GM21360 (cell line): Measurements from ENCODE around the gene ARL10.

Source experiments
- ATAC-seq: cut with Tn5 transposase; IDR thresholded peaks from one replicate; pipeline ENCODE4 v1.9.1; 2021; ENCODE audit warnings: mild to moderate bottlenecking, moderate library complexity; ENCODE audit not compliant: unreplicated experiment

Gene ARL10, protein sequence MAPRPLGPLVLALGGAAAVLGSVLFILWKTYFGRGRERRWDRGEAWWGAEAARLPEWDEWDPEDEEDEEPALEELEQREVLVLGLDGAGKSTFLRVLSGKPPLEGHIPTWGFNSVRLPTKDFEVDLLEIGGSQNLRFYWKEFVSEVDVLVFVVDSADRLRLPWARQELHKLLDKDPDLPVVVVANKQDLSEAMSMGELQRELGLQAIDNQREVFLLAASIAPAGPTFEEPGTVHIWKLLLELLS

DNA sequence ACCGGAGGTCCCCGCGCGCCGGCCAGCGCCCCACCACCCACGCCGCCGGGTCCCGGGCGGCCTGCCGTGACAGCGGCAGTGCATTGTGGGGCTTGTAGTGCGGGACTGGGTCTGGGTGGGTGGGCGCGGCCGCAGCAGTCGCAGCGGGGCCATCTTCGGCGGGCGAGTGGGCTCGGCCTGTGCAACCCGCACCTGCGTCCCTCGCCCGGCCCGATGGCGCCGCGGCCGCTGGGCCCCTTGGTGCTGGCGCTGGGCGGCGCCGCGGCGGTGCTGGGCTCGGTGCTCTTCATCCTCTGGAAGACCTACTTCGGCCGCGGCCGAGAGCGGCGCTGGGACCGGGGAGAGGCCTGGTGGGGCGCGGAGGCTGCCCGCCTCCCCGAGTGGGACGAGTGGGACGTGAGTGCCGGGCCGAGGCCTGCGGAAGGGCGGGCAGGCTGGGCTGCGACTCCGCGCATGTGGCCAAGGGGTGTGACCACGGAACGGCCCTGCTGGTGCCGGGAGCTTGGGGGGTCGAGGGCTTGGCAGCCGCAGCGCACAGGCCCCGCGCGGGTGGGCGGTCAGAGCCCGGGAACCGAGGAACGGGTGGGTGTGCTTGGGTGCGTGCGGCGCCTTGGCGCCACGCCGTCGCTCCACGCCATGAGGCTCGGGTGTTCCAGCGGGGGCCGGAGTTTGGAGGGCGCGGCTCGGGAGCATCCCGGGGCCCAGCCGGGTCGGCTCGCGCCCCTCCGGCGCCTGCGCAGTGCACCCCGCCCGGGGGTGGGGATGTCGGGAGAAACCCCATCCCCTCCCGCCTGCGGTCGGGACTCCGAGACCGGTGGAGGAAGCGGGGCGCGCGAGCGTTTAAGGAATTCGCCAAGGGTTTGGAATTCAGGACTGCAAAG lies at the start of gene ARL10:
Gene ARL10, plus strand, starts transcription at position 137 of the 881 bp plus-strand sequence. Its CDS starts 77 bp downstream, at position 214.
- ATAC-seq = no peak

GRCh38 chr5:176317534-176318374 lies 47.5 kb upstream of the ARL10 start:
- ATAC-seq = no peak

DNA sequence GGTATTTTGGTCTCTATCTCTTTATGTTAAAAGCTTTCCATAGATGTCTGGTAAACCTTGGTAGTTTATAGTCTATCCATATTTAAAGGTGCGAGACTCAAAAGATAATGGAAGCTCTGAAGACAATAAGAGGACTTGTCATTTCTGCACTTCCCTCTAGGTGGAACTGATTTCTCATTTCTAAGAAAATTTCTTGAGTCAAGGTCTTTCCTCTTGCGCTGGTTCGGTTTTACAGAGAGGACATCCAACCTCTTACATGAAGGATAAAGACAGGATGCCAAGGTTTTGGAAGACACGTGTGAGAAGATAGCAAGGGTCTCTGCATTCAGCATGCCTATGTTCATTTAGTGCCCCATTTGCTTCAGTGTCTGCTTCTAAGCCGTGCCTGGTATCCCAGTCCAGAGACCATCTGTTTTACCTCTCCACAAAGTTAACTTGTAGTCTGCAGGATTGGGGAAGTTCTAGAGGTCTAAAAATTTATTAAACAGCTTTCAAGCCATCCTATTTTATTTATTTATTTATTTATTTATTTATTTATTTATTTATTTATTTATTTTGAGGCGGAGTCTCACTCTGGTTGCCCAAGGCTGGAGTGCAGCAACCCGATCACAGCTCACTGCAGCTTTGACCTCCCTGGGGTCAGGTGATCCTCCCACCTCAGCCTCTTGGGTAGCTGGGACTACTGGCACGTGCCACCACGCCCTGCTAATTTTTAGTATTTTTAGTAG lies 45.3 kb upstream of the ARL10 start:
- ATAC-seq = no peak

GRCh38 chr5:176320577-176320976 lies 44.7 kb upstream of the ARL10 start:
- no peak for ATAC-seq

DNA sequence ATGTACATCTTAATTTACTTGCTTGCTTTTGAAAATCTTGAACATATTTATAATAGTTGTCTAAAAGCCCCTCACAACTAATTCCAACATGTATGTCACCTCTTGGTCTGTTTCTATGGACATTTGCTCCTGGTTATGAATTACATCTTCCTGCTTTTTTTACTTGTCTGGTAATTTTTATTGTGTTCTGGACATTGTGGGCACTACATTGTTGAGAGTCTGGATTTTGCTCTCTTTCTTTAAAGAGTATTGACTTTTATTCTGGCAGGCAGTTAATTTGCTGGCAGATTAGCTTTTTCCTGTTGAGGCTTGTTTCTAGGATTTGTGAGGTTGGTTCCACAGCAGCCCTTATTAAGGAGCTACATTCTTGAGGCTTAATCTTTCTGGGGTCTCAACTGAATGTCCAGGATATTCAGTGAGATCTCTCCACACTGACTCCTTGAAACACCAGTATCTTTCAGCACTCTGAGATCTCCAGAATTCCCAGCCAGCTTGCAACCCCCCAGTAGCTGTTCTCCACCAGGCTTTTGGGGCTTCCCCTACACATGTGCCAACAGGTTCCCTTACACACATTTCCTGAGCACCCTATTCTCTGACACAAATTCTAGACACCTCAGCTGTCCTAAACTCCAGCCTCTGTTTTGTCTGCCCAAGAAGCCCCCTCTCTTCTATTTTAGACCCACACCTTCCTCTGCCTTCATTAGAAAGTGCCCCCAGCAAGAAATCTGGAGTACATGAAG lies 31.1 kb upstream of the ARL10 start:
- no peak for ATAC-seq

DNA sequence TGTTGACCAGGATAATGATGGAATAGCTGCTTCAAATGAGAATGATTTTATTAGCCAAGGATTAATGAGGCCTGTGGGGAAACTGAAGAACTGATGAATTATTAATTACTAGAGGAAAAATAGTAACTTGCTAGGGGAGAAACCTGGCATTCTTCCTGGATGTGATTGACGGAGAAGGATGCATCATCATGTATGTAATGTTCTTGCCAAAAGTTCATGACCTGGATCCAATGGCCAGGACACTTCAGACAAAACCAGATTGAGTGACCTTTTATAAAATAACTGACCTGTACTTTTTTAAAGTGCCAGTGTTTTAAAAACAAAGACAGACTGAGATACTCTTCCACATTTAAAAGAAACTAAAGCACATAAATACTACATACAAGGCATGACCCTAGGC lies 27.4 kb upstream of the ARL10 start:
- no peak for ATAC-seq

GRCh38 chr5:176339304-176339703 lies 26.0 kb upstream of the ARL10 start:
- ATAC-seq = no peak

GRCh38 chr5:176341325-176342157 lies 23.7 kb upstream of the ARL10 start:
- ATAC-seq = no peak

DNA sequence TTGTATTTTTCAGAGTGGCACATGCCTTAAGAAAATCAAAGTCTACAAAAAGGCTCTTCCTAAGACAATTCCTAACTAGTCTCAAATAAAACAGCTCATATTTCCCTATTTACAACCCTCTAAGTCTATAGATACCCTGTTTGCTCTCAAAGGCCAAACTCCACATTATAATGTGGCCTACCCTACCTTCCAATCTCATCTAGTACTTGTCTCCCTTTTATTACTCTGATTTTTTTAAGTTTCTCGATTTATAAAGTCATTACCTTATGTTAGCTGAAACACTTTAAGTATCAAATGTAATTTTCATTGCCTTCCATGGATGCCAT lies 23.2 kb upstream of the ARL10 start:
- ATAC-seq = no peak

DNA sequence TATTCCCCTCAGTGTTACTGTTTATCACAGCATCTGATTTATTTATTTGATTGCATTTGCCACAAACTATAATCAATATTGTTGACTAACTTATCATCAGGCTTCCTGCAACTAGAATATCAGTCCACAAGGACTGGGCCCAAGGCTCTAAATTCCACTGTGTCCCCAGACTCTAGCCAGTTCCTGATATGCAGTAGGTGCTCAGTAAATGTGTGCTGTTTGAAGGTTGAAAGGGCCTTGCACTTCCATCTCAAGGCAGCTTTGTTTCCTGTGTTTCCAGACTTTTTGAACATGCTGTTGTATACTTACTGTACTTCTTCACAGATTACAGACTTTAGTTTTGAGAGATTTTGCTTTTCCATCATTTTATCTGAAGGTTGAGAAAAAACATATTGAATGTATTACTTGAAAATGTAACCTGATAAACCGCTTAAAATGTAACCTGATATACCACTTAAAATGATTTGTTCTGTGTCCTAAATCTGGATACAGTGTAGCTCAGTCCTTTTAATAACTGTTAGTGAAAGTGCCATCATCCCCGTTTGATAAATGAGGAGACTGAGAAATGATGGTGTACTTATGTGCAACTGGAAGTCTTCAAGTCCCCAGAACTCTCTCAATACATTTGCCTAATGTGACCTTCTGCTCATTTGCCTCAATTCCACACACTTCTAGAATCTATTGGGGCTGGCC lies 22.4 kb upstream of the ARL10 start:
- no peak for ATAC-seq

DNA sequence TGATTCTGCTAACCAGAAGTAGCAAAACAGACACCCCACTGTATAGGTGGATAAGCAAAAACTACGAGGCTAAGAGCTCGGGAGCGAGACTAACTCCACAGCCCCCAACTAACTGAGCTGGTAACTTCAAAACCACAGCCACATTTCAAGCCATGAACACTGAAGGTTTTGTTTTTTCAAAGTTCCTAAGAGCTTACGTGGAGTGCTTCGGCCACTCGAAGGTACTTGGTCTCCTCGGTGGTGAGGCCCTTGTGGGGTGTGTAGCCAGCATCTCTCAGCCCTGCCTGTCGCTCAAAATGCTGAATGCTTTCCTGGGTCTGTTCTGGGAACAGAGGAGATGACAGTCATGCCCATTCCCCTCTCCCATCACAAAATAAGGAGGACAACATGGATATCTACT lies 14.9 kb upstream of the ARL10 start:
- ATAC-seq = no peak

GRCh38 chr5:176352116-176352878 lies 13.0 kb upstream of the ARL10 start:
- no peak for ATAC-seq

DNA sequence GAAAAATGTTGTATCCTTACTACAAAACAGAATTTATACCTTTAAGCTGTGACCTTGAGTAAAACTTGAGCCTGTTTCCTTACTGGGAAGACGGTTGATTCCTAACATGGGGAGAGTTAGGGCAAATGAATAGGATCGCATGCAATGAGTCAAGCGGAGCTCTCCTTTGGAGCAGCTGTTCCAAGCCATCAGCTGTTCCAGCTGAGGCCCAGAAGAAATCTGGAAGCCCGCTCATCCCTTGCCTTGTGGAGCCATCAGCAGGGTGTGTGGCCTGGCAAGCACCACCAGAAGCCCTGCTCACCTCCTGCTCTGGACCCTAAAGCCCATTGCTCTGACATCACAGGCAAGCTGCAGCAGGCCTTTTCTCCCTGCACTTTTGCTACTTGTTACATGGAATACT lies 11.8 kb upstream of the ARL10 start:
- no peak for ATAC-seq

GRCh38 chr5:176355400-176356178 lies 9.7 kb upstream of the ARL10 start:
- ATAC-seq = no peak

- no peak for ATAC-seq
These were observed 9.1 kb upstream of the ARL10 start for GRCh38 chr5:176356179-176356566.

- no peak for ATAC-seq
These were observed 5.6 kb upstream of the ARL10 start for GRCh38 chr5:176359658-176360057.

DNA sequence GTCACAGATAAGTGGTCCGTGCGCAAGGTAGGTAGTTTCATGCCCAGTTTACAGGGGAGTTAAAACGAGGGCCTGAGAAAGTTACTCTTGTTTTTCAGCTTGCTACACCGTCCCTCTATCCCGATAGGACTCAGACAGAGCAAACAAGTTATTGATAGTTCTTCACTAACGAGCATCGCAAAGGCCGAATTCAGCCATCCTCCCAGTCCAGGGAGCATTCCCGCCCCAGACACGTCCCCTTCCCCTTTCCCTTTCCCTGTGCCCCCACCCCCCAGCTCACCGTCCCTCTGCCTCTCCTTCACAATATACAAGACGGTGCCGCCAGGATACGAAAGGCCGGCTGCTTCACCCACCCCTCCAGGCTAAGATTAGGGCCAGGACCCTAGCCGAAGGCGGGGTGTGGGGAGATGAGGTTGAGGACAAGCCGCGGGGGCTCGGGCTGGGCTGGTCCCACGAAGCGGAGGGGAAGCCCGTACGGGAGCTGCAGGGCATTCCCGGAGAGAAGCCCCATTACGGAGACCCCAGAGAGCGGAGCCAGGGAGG lies 4.3 kb upstream of the ARL10 start:
- no peak for ATAC-seq
